Stimulated activated CD8-positive, alpha-beta memory T cell treated with anti-CD3 and anti-CD28 coated beads, Interleukin-15, amount 100 ng/mL, for 24 hours (primary cell): ENCODE results near the gene AMMECR1.
"Not testable (repeated sequence)": the region's sequence is repeated elsewhere in the genome, so short reads cannot be mapped to it uniquely, and the experiment has no call there.

Source experiments
- DNase-seq: peaks from one replicate; pipeline ENCODE4 v3.0.0-alpha.2; 2020; ENCODE audit warnings: low read depth

Gene AMMECR1

GRCh38 chrX:110258552-110258951, 59.3 kb downstream of the AMMECR1 start:
- no peak for DNase-seq

GRCh38 chrX:110257889-110258288, 60.0 kb downstream of the AMMECR1 start:
- DNase-seq = no peak

GRCh38 chrX:110252711-110253110, 65.2 kb downstream of the AMMECR1 start:
- no peak for DNase-seq

- DNase-seq = no peak
Measured at GRCh38 chrX:110251961-110252360, 65.9 kb downstream of the AMMECR1 start.

- no peak for DNase-seq
Measured at GRCh38 chrX:110251526-110251925, 66.4 kb downstream of the AMMECR1 start.

DNA sequence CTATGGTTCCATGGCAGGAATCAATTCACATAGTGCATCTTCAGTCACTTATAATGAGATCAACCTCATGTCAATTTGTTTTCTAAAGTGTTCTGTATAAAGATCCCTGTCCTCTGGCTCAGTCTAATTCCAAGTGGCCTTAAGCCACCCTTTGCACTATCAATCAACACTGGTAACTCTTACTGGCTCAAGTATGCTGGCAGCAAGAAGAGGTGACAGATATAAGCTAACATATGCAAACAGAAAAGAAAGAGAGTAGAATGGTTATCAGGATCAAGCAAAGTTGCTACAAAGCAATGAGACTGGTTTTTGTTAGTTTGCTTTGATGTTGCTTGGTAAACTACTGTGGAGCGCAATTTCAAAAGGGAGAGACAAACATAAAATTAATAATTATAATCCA, 67.0 kb downstream of the AMMECR1 start:
- no peak for DNase-seq

DNA sequence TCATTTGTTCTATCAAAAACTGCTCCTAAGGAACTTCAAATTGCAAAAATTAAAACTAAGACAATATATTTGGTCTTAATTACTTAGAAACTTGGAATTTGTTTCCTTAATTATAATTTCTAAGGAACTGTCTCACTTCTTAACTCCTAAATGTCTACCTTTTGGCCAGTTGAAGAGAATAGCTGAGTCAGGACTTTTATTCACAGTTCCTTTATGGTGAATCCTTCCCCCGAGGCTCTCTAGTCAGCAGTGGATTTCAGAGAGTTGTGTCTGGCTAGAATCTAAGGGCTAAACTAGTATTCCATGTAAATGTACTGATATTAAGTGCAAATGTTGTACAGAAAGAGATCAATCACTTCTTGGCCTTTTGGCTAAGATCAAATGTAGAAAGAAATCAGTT, 69.3 kb downstream of the AMMECR1 start:
- DNase-seq = no peak

GRCh38 chrX:110245011-110245410, 72.9 kb downstream of the AMMECR1 start:
- no peak for DNase-seq

DNA sequence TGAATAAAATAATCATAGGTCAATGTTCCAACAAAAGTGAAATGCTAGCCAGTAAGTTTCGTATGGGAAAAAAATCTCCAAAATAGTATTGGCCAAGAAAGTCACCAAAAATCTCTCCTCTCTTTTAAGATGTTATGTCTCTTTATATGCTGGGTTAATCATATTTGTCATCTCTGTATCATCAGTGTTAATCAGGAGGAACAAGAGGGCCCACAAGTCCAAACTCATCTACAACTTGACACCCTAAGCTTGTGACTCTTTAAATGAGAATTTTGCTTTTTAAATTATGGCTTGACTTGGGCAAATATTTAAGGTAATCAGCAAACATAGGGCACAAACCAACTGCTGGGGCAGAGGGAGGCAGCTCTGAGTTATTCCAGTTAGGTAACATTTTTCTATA, 75.5 kb downstream of the AMMECR1 start:
- no peak for DNase-seq

GRCh38 chrX:110241816-110242215, 76.1 kb downstream of the AMMECR1 start:
- no peak for DNase-seq

GRCh38 chrX:110238259-110238658, 79.6 kb downstream of the AMMECR1 start:
- DNase-seq = not testable (repeated sequence)

GRCh38 chrX:110231485-110231884, 86.4 kb downstream of the AMMECR1 start:
- DNase-seq = not testable (repeated sequence)

GRCh38 chrX:110229497-110230111, 88.3 kb downstream of the AMMECR1 start:
- peak; percentile 3 for DNase-seq

DNA sequence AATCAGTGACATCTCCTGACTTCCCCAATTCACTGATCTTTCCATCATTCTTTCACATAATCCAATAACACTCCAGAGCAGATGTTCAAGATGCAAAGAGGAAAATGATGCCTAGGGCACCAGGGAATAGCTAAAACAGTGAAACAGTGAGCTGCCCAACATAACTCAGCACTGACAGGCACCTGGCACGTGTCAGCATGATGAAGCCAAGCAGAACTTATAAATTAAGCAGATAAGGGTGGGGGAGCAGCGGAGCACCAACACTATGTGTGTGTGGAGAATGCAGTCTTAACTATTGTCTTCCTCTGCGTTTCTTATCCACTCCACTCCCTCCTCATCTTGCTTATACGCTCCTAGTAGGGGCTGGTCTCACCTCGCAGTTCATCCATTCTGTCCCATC, 89.4 kb downstream of the AMMECR1 start:
- DNase-seq = no peak

GRCh38 chrX:110226931-110227330, 91.0 kb downstream of the AMMECR1 start:
- DNase-seq = no peak

- DNase-seq = no peak
Measured at GRCh38 chrX:110224926-110225617, 92.8 kb downstream of the AMMECR1 start.

- DNase-seq = no peak
Measured at GRCh38 chrX:110222497-110223257, 95.2 kb downstream of the AMMECR1 start.

GRCh38 chrX:110219920-110220319, 98.0 kb downstream of the AMMECR1 start:
- no peak for DNase-seq

DNA sequence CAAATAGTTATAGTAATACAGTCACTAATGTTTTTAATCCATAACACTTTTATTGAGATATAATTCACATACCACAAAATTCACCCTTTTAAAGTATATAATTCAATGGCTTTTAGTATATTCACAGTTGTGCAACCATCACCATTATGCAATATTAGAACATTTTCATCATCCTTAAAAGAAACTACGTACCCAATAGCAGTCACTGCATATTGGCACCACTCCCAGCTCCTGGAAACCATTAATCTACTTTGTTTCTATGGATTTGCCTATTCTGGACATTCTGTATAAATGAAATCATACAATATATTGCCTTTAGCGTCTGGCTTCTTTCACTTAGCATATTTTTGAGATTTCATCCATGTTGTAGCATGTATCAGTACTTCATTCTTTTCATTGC, 99.3 kb downstream of the AMMECR1 start:
- DNase-seq = no peak

GRCh38 chrX:110216027-110216426, 101.9 kb downstream of the AMMECR1 start:
- DNase-seq = no peak

- DNase-seq = no peak
Measured at GRCh38 chrX:110215411-110215810, 102.5 kb downstream of the AMMECR1 start.

- DNase-seq = no peak
Measured at GRCh38 chrX:110214684-110215083, 103.2 kb downstream of the AMMECR1 start.

DNA sequence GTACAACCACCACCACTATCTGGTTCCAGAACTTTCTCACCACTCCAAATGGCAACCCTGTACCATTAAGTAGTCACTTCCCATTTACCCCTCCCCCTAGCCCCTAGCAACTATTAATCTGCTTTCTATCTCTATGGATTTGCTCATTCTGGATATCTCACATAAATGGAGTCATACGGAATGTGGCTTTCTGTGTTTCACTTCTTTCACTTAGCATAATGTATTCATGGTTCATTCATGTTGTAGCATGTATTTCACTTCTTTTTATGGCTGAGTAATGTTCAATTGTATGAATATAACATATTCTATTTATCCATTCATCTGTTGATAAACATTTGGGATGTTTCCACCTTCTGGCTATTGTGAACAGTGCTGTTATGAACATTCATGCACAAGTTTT, 104.7 kb downstream of the AMMECR1 start:
- DNase-seq = no peak
